GM19438 (cell line): ENCODE measurements around the gene FTCD.
"Not testable (repeated sequence)": the region's sequence is repeated elsewhere in the genome, so short reads cannot be mapped to it uniquely, and the experiment has no call there.

ENCODE experiments used
- ATAC-seq: cut with Tn5 transposase; IDR thresholded peaks from one replicate; pipeline ENCODE4 v1.9.1; 2021; ENCODE audit warnings: low read depth; ENCODE audit not compliant: unreplicated experiment

Gene FTCD

GRCh38 chr21:46155514-46156377 lies at the start of gene FTCD:
Gene FTCD (minus strand): TSS chr21:46155579. CDS start chr21:46155523, 56 bp downstream.
- ATAC-seq = no peak

DNA sequence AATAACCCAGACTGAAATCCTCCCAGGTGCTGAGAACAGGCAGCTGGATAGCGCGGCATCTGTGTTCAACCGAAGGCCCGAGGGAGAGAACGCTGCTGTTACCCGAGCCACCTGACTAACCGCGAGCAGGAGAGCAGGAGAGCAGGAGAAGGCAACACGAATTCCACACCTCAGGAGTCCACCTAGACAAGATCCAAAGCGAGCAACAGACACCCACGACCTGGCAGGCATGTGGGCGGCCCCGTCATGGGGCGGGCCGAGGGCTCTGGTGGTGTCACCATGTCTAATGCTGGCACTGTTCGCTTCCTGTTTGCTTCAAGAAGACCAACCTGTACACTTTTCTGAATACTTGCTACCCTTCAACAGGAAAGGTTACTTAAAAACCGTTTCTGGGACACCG lies 49.8 kb upstream of the FTCD start:
- ATAC-seq = no peak

DNA sequence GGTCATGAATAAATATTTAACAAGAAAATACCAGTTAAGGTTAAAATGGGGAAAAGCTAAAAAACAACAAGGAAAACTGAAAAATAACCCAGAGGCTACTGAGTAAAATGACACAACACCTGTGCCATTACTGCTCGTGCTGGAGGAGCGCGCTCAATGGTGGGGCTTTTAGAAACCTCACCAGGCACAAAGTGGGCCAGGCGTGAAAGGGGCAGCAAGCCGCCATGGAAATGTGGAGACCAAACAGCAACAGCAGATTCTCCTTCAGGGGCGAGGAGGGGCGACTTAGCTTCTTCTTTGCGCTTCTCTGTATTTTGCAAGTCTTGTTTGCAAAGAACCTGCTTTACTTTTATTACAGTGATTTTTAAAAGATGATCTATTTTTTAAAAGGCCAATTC lies 47.8 kb upstream of the FTCD start:
- no peak for ATAC-seq

- no peak for ATAC-seq
Observed at GRCh38 chr21:46202592-46203202, 47.3 kb upstream of the FTCD start.

DNA sequence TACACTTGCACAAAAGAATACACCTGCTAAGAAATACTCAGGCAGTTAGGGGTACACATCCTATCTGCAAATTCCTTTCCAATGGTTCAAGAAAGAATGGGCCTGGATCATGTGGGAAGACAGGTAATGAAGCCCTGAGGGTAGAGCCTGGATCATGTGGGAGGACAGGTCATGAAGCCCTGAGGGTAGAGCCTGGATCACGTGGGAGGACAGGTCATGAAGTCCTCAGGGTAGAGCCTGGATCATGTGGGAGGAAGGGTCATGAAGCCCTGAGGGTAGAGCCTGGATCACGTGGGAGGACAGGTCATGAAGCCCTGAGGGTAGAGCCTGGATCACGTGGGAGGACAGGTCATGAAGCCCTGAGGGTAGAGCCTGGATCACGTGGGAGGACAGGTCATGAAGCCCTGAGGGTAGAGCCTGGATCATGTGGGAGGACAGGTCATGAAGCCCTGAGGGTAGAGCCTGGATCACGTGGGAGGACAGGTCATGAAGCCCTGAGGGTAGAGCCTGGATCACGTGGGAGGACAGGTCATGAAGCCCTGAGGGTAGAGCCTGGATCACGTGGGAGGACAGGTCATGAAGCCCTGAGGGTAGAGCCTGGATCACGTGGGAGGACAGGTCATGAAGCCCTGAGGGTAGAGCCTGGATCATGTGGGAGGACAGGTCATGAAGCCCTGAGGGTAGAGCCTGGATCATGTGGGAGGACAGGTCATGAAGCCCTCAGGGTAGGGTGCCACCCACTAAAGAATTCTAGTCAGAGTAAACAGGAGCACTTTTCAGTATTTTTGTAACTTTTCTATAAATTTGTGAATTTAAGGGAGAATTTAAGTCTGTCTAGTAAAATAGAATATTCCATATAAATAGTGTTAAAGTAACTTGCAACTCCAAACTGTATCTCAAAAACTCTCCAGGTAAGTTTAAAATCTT lies 45.8 kb upstream of the FTCD start:
- not testable (repeated sequence) for ATAC-seq

DNA sequence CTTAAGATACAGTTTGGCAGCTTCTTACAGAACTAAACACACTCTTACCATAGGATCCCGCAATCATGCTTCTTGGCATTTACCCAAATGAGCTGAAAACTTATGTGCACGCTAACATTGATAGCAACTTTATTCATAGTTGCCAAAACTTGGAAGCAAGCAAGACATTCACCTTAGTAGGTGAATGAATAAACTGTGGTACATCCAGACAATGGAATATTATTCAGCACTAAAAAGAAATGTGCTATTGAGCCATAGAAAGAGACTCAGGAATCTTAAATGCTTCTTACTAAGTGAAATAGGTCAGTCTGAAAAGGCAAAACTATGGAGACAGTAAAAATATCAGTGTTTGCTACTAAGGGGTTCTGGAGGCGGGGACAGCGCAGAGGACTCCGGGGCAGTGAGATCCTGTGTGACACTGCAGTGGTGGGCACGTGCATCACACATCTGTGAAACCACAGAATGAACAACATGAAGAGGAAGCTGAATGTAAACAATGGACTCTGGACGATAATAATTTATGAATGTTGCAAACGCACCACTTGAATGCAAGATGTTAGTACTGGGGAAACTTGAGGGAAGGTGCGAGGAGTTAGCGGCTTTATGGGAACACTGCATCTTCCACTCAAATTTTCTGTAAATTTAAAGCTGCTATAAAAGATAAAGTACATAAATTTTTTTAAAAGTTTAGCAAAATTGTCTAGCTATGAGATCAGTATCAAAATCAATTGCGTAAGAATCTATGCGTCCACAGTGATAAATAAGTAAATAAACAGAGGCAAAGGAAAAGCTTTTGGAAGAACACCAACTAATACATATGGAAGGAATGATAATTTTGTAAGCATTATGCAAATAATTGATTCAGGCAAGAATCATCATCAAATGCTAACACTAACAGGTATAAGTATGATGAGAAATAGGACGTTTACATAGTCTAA lies 44.3 kb upstream of the FTCD start:
- ATAC-seq = no peak

DNA sequence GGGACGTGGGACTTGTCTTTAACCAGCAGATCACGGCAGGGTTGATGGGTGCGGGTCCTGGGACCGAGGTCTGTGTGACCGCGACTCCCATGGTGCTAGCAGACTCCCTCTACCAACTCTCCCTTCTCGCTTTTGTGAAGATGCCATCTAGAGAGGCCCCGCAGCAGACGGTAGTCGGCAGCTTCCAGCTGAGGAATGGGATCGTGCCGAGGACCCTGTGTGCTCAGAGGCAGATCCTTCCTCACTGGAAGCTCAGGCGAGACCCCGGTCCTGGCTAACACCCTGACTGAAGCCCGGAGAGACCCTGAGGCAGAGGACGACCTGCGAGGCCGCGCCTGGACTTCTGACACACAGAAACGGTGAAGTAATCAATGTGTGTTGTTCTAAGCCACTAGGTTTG lies 41.4 kb upstream of the FTCD start:
- ATAC-seq = no peak

- ATAC-seq = no peak
Observed at GRCh38 chr21:46195595-46196195, 40.3 kb upstream of the FTCD start.

DNA sequence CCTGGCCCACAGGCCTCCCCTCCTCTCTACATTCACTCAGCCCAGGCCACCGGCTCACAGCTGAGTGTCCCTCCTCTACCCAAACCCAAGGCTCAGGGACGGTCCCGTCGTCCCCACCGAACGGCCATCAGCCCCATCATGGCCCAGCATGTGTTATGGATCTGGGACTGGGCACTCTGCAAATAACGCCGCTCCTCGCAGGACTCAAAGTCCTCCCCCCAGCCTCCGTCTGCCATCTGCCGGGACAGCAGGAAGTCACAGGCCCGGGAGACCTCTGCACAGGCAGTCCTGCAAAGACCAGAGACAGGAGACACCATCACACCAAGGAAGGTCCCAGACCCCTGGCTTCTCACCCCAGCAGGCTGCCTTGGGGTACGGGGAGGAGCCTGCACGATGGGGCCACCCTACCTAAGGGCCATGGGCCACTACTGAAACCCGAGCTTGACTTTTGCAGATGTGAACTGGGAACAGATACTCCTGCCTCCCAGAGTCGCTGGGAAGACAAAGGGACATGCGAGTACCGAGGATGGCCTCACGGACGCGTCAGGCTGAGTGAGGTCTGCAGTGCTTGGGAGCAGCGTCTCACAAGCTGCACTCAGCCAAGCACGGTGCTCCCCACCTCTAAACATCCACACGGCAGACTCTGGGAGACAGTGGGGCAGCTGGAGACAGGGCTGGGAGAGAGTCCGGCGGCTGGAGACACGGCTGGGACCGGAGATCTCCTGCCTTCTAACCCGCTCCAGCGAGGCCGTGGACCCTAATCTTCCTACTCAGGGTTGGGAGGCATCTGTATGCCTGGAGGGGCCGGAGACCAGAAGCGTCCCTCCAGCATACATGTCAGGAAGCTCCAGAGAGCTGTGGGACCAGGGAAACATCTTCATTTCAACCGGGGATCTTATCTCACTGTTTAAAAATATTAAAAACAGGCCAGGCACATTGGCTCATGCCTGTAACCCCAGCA lies 39.3 kb upstream of the FTCD start:
- no peak for ATAC-seq

DNA sequence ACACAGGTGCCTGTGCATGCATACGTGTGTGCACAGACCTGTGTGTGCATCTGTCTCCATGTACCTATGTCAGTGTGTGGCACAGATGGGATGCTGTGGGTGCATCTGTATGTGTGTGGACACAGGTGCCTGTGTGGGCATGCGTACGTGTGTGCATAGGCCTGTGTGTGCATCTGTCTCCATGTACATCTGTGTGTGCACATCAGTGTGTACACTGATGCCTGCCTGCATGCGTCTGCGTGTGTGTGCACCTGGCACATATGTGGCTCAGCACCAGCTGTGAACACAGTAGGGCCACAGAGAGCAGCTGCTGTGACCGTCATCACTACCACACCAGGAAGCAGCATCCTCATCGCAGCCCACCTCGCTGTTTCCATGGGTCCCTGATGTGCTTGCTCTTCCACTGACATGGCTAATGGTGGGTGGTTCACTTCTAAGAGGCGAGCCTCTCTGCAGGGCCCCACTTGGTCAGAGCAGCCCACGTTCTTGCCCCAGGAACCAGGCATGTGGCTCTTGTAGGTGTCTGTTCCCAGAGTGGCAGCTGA lies 38.5 kb upstream of the FTCD start:
- ATAC-seq = no peak

GRCh38 chr21:46191686-46192575 lies 36.6 kb upstream of the FTCD start:
- ATAC-seq = no peak

DNA sequence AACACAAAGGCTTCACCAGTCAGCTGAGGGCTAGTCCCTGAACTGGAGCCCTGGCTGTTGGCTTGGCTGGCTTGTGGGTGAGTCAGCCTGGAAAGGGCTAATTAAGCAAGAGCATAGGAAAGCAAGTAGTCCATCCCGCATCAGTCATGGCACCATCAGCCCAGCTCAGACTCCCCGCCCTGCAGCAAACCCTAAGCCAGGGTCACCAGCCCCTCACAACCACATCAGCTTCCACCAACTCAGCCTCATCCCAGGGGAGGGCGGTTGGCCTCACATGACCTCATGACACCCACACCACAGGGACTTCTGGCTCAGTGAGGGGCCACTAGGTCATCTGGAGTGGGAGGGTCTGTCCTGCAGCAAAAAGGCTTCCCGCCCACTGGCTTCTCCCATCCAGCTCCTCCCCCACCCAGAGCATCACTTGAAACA lies 35.9 kb upstream of the FTCD start:
- no peak for ATAC-seq

DNA sequence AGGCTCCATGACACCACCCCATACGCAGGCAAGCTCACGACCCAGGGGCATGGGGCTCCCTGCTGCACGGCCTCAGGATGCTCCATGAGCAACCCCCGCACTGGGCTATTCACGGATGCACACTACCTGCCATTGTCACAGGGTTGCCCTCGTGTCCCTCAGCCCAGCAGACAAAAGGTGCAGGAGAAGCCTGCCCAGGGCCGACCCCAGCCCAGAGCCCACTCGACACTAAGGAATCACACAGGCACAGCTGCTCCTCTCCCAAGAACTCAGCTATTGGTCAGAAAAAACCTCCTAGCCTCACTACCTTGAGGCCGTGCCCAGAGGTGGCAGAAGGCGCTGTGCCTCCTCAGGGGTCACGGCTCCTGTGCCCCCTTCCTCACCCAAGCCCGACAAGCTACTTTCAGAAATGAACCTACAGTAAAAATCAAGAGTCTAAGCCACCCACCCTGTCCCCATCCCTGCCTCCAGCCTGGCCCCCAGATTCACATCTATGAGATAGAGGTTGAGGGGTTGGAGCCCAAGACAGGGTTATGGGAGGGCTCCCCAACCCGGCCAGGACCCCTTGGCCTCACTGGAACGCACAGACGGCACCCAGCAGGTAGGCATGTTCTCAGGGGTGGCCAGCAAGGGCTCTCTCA lies 35.2 kb upstream of the FTCD start:
- no peak for ATAC-seq

GRCh38 chr21:46189959-46190490 lies 34.6 kb upstream of the FTCD start:
- ATAC-seq = no peak

DNA sequence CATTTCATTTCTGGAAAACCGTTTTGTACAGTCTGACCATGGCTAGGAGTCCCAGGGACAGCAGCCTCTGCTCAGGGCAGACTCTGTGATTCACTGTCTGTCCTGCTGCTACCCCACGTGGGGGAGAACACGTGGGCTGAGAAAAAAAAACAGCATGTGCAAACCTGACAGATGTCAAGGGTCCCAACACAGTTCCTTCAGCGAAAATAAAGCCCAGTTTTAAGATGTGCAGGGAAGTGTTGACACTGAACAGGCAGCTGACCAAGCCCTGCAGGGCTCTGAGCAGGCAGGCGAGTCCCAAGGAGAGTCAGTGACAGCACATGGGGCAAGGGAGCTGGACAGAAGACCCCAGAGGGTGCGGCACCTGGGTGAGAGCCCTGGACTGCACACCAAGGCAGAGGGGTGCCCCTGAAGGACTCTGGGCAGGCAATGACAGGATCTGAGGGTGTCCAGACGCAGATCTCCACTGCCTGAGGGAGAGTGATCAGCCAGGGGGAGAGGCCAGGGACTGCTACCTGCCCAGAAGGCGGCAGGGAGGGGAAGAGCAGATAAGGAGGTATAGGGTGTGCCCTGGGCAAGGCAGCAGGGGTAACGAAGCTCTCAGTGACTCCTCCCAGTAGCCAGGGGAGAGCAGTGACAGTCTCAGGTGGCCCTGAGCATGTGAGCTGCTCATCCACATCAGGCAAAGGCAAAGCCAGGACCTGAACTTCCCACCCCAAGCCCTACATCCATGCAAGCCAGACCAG lies 34.0 kb upstream of the FTCD start:
- no peak for ATAC-seq
